HG02678 (cell line): ENCODE measurements around the gene AMZ1.

ENCODE experiments used
- ATAC-seq: cut with Tn5 transposase; IDR thresholded peaks from one replicate; pipeline ENCODE4 v1.9.1; 2021; ENCODE audit warnings: mild to moderate bottlenecking, moderate library complexity; ENCODE audit not compliant: unreplicated experiment

The AMZ1 gene

DNA sequence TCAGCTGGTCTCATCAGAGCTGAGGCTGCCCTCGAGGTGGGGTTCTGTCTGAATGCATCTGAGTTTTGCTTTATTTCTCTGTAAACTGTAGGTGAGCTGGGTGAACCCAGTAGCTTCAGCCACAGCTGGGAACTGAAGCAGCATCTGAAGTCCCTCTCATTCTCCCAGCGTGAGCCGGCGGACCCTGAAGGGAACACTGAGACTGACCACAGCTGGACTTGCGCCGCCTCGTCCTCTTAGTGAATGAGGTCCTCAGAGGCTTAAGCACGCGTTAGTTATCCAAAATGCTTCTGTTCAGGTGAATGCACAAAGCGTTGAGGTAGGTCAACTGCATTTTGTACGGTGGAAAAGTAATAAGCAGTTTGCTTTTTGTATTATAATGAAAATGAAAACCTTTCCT lies 76.6 kb downstream of the AMZ1 start:
- ATAC-seq = no peak
